ENCODE data around the gene DOCK4.

The DOCK4 gene

GRCh38 chr7:111825046-111825445 is 381.2 kb downstream of the DOCK4 start:
- H3K9me3 ChIP-seq: no peaks in the 10 kb centered on the region
- DNase-seq: no peak
- no peaks in the 10 kb centered on the region for H3K4me1 ChIP-seq
- no peak overlapping the region for H3K4me3 ChIP-seq
- H3K36me3 ChIP-seq: peaks cover 0 to 8% (median 0%) of the 10 kb centered on the region in 3 donors
- TF ChIP-seq CTCF (IDR thresholded peaks at IDR 0.05): no peak
- intact Hi-C loops (cut with DNase I; ENCODE audit: low total_unique reads): no loop called here
- H3K27ac ChIP-seq: no peak overlapping the region
- no peaks in the 10 kb centered on the region for H3K27me3 ChIP-seq

GRCh38 chr7:111823826-111824225 is 382.4 kb downstream of the DOCK4 start:
- Histone ChIP-seq H3K9me3 (no peaks in the 10 kb centered on the region), H3K27me3 (no peaks in the 10 kb centered on the region), H3K4me3 (no peak overlapping the region), H3K4me1 (no peaks in the 10 kb centered on the region), H3K36me3 (peaks cover 0 to 8% (median 0%) of the 10 kb centered on the region in 3 donors), H3K27ac (no peak overlapping the region)
- DNase-seq: no peak
- intact Hi-C loops (cut with DNase I; ENCODE audit: low total_unique reads): no loop called here
- TF ChIP-seq CTCF (IDR thresholded peaks at IDR 0.05): no peak

GRCh38 chr7:111821046-111821445 is 385.2 kb downstream of the DOCK4 start:
- DNase-seq: no peak
- Histone ChIP-seq H3K4me1 (no peaks in the 10 kb centered on the region), H3K9me3 (no peaks in the 10 kb centered on the region), H3K27ac (no peak overlapping the region), H3K36me3 (peaks cover 0 to 8% (median 0%) of the 10 kb centered on the region in 3 donors), H3K4me3 (no peak overlapping the region), H3K27me3 (no peaks in the 10 kb centered on the region)
- TF ChIP-seq CTCF (IDR thresholded peaks at IDR 0.05): no peak
- intact Hi-C loops (cut with DNase I; ENCODE audit: low total_unique reads): no loop called here

GRCh38 chr7:111820621-111821020 is 385.6 kb downstream of the DOCK4 start:
- no peak for DNase-seq
- intact Hi-C loops (cut with DNase I; ENCODE audit: low total_unique reads): no loop called here

GRCh38 chr7:111820121-111820520 is 386.1 kb downstream of the DOCK4 start:
- H3K9me3 ChIP-seq: no peaks in the 10 kb centered on the region
- H3K27ac ChIP-seq: no peak overlapping the region
- peaks cover 0 to 8% (median 0%) of the 10 kb centered on the region in 3 donors for H3K36me3 ChIP-seq
- no peak for TF ChIP-seq CTCF (IDR thresholded peaks at IDR 0.05)
- H3K4me3 ChIP-seq: no peak overlapping the region
- DNase-seq: no peak
- H3K27me3 ChIP-seq: no peaks in the 10 kb centered on the region
- no peaks in the 10 kb centered on the region for H3K4me1 ChIP-seq
- intact Hi-C loops (cut with DNase I; ENCODE audit: low total_unique reads): no loop called here

More at GRCh38 chr7:111820621-111821020, 385.6 kb downstream of the DOCK4 start:
- no peaks in the 10 kb centered on the region for H3K9me3 ChIP-seq
- H3K4me3 ChIP-seq: no peak overlapping the region
- TF ChIP-seq CTCF (IDR thresholded peaks at IDR 0.05): no peak
- no peak overlapping the region for H3K27ac ChIP-seq
- H3K36me3 ChIP-seq: peaks cover 0 to 8% (median 0%) of the 10 kb centered on the region in 3 donors
- H3K4me1 ChIP-seq: no peaks in the 10 kb centered on the region
- H3K27me3 ChIP-seq: no peaks in the 10 kb centered on the region

GRCh38 chr7:111815354-111815753 is 390.8 kb downstream of the DOCK4 start:
- TF ChIP-seq CTCF (IDR thresholded peaks at IDR 0.05): no peak
- Histone ChIP-seq H3K27me3 (no peaks in the 10 kb centered on the region), H3K9me3 (no peaks in the 10 kb centered on the region), H3K4me3 (no peak overlapping the region), H3K4me1 (no peaks in the 10 kb centered on the region), H3K27ac (no peak overlapping the region), H3K36me3 (peaks cover 0 to 7% (median 0%) of the 10 kb centered on the region in 3 donors)
- intact Hi-C loops (cut with DNase I; ENCODE audit: low total_unique reads): no loop called here
- DNase-seq: no peak
